HG03342 (cell line): ENCODE results near the gene C10orf53.

ENCODE experiments used
- ATAC-seq: cut with Tn5 transposase; IDR thresholded peaks from one replicate; pipeline ENCODE4 v1.9.1; 2021; ENCODE audit warnings: mild to moderate bottlenecking, moderate library complexity; ENCODE audit not compliant: unreplicated experiment

C10orf53 gene

GRCh38 chr10:49679480-49679893, at the start of gene C10orf53:
C10orf53 (plus strand) TSS chr10:49679651; CDS start chr10:49679698, 47 bp downstream.
- peak; percentile 85 for ATAC-seq

DNA sequence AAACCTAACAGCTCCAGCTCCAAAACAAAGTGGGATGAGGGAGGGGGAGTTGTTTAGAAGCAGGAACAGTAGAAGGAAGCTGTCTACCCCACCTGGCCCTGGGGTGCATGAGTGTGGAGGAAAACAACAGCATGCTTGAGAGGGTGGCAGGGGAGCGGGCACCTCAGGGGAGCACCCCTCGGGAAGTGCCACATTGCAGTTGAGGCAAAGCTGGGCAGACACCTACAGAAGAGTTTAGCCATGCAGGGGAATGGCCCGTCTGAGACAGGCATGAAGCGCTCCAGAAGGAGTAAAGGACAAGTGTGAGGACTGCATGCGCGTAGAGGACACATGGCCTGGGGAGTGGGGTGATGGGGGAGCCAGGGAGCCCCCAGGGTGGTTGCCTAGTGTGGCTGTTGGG, 47.5 kb upstream of the C10orf53 start:
- ATAC-seq, result no peak

DNA sequence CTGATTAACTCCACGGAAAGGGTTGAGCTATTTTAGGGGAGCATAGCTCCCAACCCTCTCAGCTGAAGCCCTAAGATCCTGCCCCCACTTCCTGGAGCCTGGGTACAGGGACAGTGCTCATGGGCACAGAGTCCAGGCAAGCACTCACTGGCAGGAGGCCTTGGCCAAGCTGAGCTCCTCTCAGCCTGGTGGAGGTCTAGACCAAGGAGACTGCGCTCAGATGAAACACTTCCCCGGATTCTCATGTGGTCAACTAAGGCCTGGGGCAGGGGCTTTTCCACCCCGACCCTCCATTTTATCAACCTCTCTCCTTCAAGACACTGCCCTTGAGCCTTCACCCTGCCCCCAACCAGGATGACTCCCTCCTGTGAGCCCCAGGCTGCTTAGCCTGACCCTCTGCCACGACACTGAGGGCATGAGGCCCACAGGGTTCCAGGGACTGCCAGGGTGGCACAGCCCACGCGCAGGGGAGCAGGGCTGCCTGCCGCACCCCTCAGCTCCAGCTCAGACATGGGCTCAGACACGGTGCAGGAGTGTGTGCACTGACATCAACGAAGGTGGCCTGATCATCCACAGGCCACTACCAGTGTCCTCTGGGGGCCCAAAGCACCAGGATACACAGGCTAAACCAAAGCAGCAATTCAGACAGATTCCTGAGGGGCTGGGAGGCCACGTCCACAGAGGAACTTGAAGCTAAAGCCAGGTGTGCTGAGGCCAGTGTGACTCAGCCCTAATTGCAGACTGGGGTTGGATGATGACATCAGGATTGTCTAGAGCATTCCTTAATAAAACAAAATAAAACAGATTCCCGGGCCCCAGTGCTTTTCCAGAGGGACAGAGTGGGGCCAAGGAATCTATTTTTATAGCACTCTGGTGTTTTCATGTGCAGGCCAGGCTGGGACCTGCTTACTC, 46.8 kb upstream of the C10orf53 start:
- no peak for ATAC-seq

GRCh38 chr10:49633327-49634068, 46.0 kb upstream of the C10orf53 start:
- no peak for ATAC-seq

GRCh38 chr10:49634069-49634660, 45.3 kb upstream of the C10orf53 start:
- no peak for ATAC-seq

GRCh38 chr10:49642311-49642710, 37.1 kb upstream of the C10orf53 start:
- ATAC-seq, result no peak

DNA sequence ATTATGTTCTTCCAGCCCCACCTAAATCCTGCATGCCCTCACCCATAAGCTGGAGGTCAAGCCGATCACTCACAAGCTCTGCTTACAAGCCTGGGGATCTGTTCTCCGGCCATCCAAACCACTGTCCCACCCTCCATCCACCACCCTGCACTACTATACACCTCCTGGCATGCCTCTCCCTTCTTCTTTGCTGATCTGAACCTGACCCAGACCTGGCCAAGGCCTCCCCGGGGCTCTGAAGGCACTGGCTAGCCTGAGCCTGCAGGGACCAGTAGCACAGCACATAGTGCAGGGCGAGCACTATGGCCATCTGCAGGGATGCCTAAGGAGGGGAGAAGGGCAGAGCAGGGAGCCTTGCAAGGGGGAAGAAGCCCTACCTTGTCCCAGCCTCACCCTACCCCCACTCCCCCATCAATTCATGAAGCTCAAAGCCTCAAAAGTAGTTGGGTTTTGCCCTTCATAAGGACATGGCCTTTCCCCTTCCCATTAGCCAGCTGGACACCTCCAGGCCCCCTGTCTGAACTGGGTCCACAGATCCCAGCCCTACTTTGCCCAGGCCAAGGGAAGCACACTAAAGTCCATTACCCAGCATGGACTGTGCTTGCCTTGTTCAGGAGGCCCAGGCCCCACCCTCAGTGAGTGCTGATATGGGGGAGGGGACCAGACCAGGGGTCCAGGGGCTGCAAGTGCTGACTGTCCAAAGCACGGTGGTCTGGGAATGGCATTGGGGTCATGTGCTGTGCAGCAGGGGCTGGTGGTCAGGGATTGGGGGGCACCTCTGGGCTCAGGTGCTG, 36.0 kb upstream of the C10orf53 start:
- ATAC-seq, result no peak

GRCh38 chr10:49644035-49644646, 35.3 kb upstream of the C10orf53 start:
- no peak for ATAC-seq

DNA sequence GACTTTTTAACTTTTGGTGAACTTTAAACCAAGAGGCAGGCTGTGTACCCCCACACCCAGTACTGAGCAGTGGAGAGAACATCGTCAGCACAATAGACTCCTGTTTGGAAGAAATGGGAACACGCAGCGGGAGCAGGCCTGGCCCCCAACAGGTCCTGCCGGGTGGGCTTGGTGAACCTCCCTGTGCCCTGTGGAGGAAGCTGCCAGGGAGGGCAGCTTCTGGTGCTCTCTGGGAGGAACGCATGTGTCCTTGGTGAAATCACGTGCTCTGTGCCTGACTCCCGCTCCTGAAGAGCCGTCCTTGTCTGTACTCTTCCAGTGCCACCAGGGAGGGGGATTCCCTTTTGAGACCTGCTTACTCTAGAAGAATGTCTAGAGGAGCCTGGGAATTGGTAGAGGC, 34.0 kb upstream of the C10orf53 start:
- ATAC-seq, result no peak

- ATAC-seq, result no peak
These were observed 33.3 kb upstream of the C10orf53 start for GRCh38 chr10:49645871-49646870.

- ATAC-seq, result no peak
These were observed 31.9 kb upstream of the C10orf53 start for GRCh38 chr10:49647554-49647953.

DNA sequence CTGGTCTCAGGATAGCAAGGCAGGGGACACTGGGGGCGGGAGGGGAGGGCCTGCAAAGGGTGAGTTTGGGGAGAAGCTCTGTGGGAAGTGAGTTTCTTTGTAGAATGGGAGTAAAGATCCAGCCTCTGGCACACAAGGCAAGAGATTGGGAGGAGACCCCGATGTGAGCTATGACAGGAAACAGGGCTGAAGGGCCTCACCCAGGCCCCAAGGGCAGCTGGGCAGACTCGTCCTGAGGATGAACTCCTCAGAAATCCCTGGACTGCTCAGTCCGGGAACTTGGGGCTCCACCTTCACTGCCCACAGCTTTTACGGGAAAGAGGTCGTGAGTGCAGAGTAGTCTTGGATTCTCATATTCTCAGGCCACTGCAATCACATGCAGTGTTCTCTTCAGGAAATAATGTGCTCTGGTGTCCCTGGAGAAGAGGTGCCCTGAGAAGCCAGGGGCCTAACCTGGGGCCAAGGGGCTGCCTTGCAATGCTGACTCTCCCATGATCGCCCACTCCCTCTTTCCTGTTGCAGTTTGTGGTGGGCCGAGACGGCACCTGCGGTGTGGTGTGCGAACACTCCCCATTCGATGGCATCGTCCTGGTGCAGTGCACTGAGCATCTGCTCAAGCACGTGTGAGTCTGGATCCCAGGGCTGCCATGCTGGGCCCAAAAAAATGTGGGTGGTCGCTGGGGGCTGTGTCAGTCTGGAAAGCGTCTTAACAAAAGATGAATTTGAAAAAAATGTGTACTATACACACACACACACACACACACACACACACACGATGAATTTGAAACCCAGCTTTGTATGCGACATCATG, 31.3 kb upstream of the C10orf53 start:
- ATAC-seq, result no peak

GRCh38 chr10:49649294-49649693, 30.2 kb upstream of the C10orf53 start:
- no peak for ATAC-seq

DNA sequence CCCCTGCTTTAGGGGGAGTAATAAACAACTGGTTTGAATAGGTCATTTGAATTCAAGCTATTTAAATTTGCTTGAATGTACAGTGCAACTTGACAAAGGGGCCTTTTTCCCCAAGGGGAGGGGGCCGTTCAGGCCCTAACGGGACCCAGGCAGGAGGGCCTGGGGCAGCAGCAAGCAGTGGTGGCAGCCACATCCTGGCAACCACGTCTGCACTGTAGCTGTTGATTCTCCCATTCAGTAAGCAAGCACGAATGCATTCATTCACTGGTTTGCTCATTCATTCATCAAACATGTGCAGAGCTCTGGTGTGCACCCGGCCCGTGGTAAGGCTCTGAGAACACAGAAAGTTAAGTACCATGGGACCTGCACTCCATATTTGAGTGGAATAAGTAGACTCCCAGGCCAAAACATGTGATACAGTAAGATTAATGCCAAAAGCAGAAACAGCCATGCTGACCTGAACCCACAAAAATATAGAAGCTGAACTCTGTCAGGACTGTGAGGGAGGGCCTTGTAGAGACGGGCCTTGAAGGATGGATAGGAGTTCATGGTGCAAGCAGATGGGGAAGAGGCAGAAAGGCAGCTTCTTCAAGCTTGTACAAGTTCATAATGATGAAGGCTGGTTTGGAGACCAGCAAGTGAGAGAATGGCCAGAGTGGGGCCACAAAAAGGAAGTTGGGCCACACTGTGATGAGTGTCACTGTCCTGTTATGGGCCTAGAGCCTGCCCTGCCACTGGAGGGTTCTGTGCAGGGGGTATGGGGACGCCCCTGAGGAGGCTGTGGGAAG, 29.3 kb upstream of the C10orf53 start:
- no peak for ATAC-seq

- ATAC-seq, result no peak
These were observed 28.8 kb upstream of the C10orf53 start for GRCh38 chr10:49650724-49651034.

DNA sequence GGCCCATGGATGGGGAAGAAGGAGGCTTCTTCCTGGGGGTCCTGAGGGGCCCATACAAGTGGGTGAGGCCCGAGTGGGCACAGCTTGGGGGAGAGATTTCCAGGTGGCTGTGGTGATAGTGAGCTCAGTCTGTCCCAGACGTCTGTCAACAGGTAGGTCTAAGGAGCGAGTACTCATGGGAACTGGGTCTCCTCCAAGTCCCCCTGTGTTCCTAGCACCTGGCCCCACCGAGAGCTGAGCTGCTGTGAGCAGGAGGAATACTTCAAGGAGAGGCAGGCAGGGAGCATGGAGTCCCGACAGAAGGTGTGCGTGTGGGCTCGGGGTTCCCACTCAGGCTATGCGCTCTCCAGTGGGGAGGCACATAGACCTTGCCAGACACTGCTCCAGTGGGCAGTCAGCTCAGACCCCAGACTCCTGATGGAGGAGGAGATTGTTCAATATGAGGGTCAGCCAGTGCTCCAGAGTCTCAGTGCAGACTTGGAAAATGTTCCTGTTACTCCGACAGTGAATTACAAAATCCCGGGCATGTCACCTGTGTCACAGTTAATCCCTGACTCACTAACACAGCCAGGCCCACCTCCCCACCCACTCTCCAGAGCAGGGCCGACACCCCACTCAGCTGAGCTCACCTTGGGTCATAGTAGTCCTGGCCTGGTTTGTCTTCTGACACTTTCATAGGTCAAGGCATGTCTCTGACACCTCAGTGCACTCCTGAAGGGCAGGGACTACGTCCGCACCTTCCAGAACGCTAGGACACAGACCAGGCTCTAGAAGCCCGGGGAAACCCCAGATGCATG, 28.2 kb upstream of the C10orf53 start:
- no peak for ATAC-seq

GRCh38 chr10:49651917-49652316, 27.5 kb upstream of the C10orf53 start:
- no peak for ATAC-seq
